Measurements from ENCODE around the gene ANGPTL8. TPM values are rescaled to one million over a fixed set of nuclear protein-coding genes. Genes with fewer than 3 reads are reported as not detected.

Gene ANGPTL8
- total and polyA plus RNA-seq, 2 of the 13 experiments (the other 11 are each of a cell fraction or from before 2014, with no cell fraction given), result 27.3 to 243 TPM

DNA sequence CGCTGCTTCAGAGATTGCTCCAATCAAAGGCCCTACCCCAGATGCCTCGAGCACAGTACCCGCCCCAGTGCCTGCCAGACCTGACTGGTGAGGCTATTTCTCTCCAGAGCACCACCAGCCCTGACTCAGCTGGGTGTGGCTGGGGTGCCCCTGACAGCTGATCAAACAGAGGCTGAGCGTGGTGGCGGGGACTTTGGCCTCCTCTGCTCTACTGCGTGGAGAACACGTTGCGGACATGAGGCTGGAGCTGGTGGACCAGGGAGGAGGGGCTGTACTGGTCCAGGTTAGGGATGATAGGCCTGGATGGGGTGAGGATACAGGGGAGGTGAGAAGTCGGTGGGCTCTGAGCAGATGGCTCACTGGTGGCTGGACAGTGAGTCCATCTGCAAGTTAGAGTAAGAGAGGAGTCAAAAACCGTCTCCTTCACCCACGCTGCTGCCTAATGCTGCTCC lies 26.4 kb downstream of the ANGPTL8 start (continued):
- TF ChIP-seq, protein P1, sequence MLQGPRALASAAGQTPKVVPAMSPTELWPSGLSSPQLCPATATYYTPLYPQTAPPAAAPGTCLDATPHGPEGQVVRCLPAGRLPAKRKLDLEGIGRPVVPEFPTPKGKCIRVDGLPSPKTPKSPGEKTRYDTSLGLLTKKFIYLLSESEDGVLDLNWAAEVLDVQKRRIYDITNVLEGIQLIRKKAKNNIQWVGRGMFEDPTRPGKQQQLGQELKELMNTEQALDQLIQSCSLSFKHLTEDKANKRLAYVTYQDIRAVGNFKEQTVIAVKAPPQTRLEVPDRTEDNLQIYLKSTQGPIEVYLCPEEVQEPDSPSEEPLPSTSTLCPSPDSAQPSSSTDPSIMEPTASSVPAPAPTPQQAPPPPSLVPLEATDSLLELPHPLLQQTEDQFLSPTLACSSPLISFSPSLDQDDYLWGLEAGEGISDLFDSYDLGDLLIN (CRISPR knock-in tag; IDR thresholded peaks at IDR 0.05; ENCODE audit: borderline replicate concordance), result peak; percentile 55; the same call in 1 of the 2 replicates
- TF ChIP-seq NCOR1 (IDR thresholded peaks at IDR 0.05; ENCODE audit: borderline replicate concordance, low read length) (peak; percentile 78; the same call in 1 of the 2 replicates), HOXA9 (CRISPR knock-in tag; IDR thresholded peaks at IDR 0.05; ENCODE audit: borderline replicate concordance) (0 out of 2 replicates have a peak, but pooled peaks have one; percentile 54), FOXO1 (CRISPR knock-in tag; IDR thresholded peaks at IDR 0.05) (peak; percentile 94), ZNF761 (CRISPR knock-in tag; conservative IDR thresholded peaks at IDR 0.05) (peak; percentile 84), ZNF792 (CRISPR knock-in tag; IDR thresholded peaks at IDR 0.05) (peak; percentile 96), ZNF354B (CRISPR knock-in tag; IDR thresholded peaks at IDR 0.05) (peak; percentile 55; the same call in 1 of the 2 replicates), HNRNPUL1 (IDR thresholded peaks at IDR 0.05; ENCODE audit: low read depth, low read length) (no peak), NFYB (CRISPR knock-in tag; IDR thresholded peaks at IDR 0.05) (no peak), ZNF549 (CRISPR knock-in tag; IDR thresholded peaks at IDR 0.05) (no peak), ZBTB3 (CRISPR knock-in tag; IDR thresholded peaks at IDR 0.05; ENCODE audit: borderline replicate concordance, low read depth) (peak; percentile 72; the same call in 1 of the 2 replicates), GABPA (IDR thresholded peaks at IDR 0.05; ENCODE audit: low read depth, low read length) (no peak), GABPA (CRISPR knock-in tag; IDR thresholded peaks at IDR 0.05; ENCODE audit: low read depth) (peak; percentile 54), ZMYM4 (CRISPR knock-in tag; IDR thresholded peaks at IDR 0.05) (peak; percentile 77), LCORL (IDR thresholded peaks at IDR 0.05) (no peak), LCORL (CRISPR knock-in tag; IDR thresholded peaks at IDR 0.05) (peak; percentile 94)
- TF ChIP-seq, protein P2, sequence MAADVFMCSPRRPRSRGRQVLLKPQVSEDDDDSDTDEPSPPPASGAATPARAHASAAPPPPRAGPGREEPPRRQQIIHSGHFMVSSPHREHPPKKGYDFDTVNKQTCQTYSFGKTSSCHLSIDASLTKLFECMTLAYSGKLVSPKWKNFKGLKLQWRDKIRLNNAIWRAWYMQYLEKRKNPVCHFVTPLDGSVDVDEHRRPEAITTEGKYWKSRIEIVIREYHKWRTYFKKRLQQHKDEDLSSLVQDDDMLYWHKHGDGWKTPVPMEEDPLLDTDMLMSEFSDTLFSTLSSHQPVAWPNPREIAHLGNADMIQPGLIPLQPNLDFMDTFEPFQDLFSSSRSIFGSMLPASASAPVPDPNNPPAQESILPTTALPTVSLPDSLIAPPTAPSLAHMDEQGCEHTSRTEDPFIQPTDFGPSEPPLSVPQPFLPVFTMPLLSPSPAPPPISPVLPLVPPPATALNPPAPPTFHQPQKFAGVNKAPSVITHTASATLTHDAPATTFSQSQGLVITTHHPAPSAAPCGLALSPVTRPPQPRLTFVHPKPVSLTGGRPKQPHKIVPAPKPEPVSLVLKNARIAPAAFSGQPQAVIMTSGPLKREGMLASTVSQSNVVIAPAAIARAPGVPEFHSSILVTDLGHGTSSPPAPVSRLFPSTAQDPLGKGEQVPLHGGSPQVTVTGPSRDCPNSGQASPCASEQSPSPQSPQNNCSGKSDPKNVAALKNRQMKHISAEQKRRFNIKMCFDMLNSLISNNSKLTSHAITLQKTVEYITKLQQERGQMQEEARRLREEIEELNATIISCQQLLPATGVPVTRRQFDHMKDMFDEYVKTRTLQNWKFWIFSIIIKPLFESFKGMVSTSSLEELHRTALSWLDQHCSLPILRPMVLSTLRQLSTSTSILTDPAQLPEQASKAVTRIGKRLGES (CRISPR knock-in tag; IDR thresholded peaks at IDR 0.05; ENCODE audit: borderline replicate concordance), result peak; percentile 96
- TF ChIP-seq, protein P3, sequence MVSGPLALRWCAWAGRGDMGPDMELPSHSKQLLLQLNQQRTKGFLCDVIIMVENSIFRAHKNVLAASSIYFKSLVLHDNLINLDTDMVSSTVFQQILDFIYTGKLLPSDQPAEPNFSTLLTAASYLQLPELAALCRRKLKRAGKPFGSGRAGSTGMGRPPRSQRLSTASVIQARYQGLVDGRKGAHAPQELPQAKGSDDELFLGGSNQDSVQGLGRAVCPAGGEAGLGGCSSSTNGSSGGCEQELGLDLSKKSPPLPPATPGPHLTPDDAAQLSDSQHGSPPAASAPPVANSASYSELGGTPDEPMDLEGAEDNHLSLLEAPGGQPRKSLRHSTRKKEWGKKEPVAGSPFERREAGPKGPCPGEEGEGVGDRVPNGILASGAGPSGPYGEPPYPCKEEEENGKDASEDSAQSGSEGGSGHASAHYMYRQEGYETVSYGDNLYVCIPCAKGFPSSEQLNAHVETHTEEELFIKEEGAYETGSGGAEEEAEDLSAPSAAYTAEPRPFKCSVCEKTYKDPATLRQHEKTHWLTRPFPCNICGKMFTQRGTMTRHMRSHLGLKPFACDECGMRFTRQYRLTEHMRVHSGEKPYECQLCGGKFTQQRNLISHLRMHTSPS (CRISPR knock-in tag; IDR thresholded peaks at IDR 0.05; ENCODE audit: low read depth), result peak; percentile 98
- TF ChIP-seq, protein P4, sequence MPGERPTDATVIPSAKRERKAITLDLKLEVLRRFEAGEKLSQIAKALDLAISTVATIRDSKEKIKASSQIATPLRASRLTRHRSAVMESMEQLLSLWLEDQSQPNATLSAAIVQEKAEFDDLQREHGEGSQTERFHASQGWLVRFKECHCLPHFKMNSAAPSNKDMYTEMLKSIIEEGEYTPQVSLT (CRISPR knock-in tag; IDR thresholded peaks at IDR 0.05; ENCODE audit: borderline replicate concordance, low read depth), result no peak
- TF ChIP-seq, protein P5, sequence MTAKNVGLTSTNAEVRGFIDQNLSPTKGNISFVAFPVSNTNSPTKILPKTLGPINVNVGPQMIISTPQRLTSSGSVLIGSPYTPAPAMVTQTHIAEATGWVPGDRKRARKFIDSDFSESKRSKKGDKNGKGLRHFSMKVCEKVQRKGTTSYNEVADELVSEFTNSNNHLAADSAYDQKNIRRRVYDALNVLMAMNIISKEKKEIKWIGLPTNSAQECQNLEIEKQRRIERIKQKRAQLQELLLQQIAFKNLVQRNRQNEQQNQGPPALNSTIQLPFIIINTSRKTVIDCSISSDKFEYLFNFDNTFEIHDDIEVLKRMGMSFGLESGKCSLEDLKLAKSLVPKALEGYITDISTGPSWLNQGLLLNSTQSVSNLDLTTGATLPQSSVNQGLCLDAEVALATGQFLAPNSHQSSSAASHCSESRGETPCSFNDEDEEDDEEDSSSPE (CRISPR knock-in tag; IDR thresholded peaks at IDR 0.05), result peak; percentile 74
- TF ChIP-seq, protein P6, sequence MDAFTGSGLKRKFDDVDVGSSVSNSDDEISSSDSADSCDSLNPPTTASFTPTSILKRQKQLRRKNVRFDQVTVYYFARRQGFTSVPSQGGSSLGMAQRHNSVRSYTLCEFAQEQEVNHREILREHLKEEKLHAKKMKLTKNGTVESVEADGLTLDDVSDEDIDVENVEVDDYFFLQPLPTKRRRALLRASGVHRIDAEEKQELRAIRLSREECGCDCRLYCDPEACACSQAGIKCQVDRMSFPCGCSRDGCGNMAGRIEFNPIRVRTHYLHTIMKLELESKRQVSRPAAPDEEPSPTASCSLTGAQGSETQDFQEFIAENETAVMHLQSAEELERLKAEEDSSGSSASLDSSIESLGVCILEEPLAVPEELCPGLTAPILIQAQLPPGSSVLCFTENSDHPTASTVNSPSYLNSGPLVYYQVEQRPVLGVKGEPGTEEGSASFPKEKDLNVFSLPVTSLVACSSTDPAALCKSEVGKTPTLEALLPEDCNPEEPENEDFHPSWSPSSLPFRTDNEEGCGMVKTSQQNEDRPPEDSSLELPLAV (CRISPR knock-in tag; conservative IDR thresholded peaks at IDR 0.05; ENCODE audit: low read depth), result no peak

Data from HepG2 (cell line).